Vagina (tissue), 2 donors: ENCODE data around the gene IFT88.

Experiments used
- POLR2A ChIP-seq, 2 donors: fragments of 450-650 bp; IDR thresholded peaks; one replicate each; pipeline ENCODE4 v1.6.1; 2017; ENCODE audit warnings: antibody characterized with exemption in 2 of 2, mild to moderate bottlenecking in 2 of 2, moderate library complexity in 2 of 2
- TF ChIP-seq, protein P1 (sequence below), 3 experiments: fragments of 450-650 bp in 2 of 3; fragments of 200-600 bp in 1 of 3; sonication (generic) in 1 of 3; IDR thresholded peaks; one replicate each; pipeline ENCODE4 v1.5.1; 2017 to 2019; ENCODE audit warnings: antibody characterized with exemption in 3 of 3, mild to moderate bottlenecking in 2 of 3, moderate library complexity in 2 of 3

DNA sequence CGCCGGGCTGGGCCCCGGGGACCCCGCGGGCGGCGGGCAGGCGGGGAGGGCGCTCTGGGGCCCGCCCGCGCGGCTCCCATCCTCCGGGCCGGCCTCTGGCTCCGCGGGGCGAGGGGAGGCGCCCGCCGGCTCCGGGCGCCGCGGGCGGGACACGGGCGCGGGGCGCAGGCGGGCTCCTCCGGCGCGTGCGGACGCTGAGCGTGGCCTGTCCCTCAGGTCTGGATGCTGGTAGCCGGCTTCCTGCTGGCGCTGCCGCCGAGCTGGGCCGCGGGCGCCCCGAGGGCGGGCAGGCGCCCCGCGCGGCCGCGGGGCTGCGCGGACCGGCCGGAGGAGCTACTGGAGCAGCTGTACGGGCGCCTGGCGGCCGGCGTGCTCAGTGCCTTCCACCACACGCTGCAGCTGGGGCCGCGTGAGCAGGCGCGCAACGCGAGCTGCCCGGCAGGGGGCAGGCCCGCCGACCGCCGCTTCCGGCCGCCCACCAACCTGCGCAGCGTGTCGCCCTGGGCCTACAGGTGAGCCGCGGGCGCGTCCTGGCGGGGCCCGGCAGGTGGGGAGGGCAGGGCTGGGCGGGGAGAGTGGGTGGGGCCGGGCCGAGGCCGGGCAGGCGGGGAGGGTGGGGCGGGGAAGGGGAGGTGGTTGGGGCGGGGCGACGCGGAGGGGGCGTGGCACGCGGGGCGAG lies 137.0 kb downstream of the IFT88 start:
- TF ChIP-seq, protein P1, sequence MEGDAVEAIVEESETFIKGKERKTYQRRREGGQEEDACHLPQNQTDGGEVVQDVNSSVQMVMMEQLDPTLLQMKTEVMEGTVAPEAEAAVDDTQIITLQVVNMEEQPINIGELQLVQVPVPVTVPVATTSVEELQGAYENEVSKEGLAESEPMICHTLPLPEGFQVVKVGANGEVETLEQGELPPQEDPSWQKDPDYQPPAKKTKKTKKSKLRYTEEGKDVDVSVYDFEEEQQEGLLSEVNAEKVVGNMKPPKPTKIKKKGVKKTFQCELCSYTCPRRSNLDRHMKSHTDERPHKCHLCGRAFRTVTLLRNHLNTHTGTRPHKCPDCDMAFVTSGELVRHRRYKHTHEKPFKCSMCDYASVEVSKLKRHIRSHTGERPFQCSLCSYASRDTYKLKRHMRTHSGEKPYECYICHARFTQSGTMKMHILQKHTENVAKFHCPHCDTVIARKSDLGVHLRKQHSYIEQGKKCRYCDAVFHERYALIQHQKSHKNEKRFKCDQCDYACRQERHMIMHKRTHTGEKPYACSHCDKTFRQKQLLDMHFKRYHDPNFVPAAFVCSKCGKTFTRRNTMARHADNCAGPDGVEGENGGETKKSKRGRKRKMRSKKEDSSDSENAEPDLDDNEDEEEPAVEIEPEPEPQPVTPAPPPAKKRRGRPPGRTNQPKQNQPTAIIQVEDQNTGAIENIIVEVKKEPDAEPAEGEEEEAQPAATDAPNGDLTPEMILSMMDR (IDR thresholded peaks at IDR 0.05), result no peak
- peak in 1 of 2 donors; percentile 45 for TF ChIP-seq POLR2A (IDR thresholded peaks at IDR 0.05)
